ENCODE data around the gene ATP5F1D. TPM values are rescaled to one million over a fixed set of nuclear protein-coding genes. Genes with fewer than 3 reads are reported as not detected.

ATP5F1D gene
- total and polyA plus RNA-seq, 2 of the 8 experiments (the other 6 are each of a cell fraction or from before 2014, with no cell fraction given): 174 to 249 TPM

DNA sequence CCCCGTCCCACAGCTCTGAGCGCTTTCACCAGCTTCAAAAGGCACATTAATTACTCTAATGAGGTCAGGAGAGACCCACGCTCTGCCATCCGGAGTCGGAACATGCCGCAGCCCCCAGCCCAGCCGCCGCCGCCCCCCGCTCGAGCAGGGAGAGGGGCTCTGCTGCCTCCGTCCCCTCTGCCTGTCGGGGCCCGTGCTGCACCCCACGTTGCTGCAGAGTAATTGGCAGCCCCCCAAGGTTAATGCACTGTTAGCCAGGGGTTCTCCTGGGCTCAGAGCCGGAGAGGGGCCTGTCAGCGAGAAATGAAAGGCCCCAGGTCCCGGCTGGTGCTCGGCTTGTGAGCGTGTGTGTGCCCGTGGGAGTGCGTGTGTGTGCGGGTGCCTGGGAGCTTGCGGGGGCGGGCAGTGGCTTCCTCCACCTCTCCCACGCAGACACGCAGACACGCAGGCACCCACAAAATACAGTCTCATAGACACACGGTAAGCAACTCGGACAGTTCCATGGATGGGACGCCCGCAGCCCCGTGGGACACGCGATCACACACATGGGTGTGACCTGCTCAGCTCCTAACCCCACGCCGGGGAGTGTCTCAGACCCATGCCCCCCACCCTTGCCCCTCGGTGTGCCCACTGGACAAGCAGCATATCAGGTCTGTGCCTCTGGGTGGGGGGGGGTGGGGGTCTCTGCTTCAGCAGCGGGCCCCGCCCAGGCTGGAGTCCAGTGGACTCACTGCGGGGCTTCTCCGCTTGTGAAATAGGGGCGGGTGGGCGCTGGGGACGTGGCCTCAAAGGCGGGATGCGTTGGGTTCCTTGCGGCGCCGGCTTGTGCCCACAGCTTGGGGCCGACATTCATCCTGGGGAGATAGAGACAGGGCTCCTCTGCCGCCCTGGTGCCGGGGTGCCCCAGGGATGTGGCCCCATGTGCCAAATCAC lies 39.4 kb downstream of the ATP5F1D start (continued):
- TF ChIP-seq GABPA (IDR thresholded peaks at IDR 0.05; ENCODE audit: borderline replicate concordance, insufficient read depth, low read length) (no peak), PHF8 (conservative IDR thresholded peaks at IDR 0.05; ENCODE audit: low read depth, low read length) (no peak), POU5F1 (IDR thresholded peaks at IDR 0.05; ENCODE audit: low read depth, low read length) (no peak), BRCA1 (IDR thresholded peaks at IDR 0.05; ENCODE audit: low read depth, low read length) (no peak), CBX5 (IDR thresholded peaks at IDR 0.05; ENCODE audit: low read depth, low read length) (no peak)

Data from H1 (cell line).